Spleen (tissue), 11 donors: ENCODE data around the gene SCN9A. TPM values are rescaled to one million over a fixed set of nuclear protein-coding genes. Genes with fewer than 3 reads are reported as not detected.

ENCODE experiments used
- DNase-seq: peaks from one replicate; pipeline ENCODE4 v3.0.0-alpha.2; 2020
- H3K27ac ChIP-seq, 8 donors: fragments of 200-600 bp; sonication (generic) in 7 of 8; 1 replicate in 4 of 8; 2 replicates in 4 of 8; pipeline versions ENCODE4 v1.5.0 to v1.8.0; 2016 to 2021; ENCODE audit warnings: inconsistent platforms in 4 of 8, mild to moderate bottlenecking in 4 of 8, moderate library complexity in 1 of 8
- H3K27me3 ChIP-seq, 7 donors: fragments of 200-600 bp; sonication (generic) in 6 of 7; replicated peaks in 1 of 7; 1 replicate in 4 of 7; 2 replicates in 3 of 7; pipeline versions ENCODE4 v1.5.0 to v1.8.0; 2016 to 2021; ENCODE audit warnings: inconsistent platforms in 3 of 7, mild to moderate bottlenecking in 1 of 7
- H3K36me3 ChIP-seq, 6 donors: fragments of 200-600 bp; sonication (generic) in 5 of 6; 1 replicate in 4 of 6; 2 replicates in 2 of 6; pipeline versions ENCODE4 v1.5.0 to v1.8.0; 2016 to 2021; ENCODE audit warnings: inconsistent platforms in 2 of 6
- H3K4me1 ChIP-seq, 6 donors: fragments of 200-600 bp; sonication (generic) in 5 of 6; 1 replicate in 3 of 6; 2 replicates in 3 of 6; pipeline versions ENCODE4 v1.5.0 to v1.8.0; 2016 to 2021; ENCODE audit warnings: inconsistent platforms in 3 of 6
- H3K4me3 ChIP-seq, 8 donors: fragments of 200-600 bp; sonication (generic) in 7 of 8; 1 replicate in 4 of 8; 2 replicates in 4 of 8; pipeline versions ENCODE4 v1.5.0 to v1.8.0; 2016 to 2021; ENCODE audit warnings: inconsistent platforms in 4 of 8, mild to moderate bottlenecking in 4 of 8, moderate library complexity in 2 of 8
- H3K9me3 ChIP-seq, 8 donors: fragments of 200-600 bp; sonication (generic) in 7 of 8; 1 replicate in 4 of 8; 2 replicates in 4 of 8; pipeline versions ENCODE4 v1.5.0 to v1.8.0; 2016 to 2021; ENCODE audit warnings: inconsistent platforms in 4 of 8
- POLR2A ChIP-seq, 3 donors: fragments of 450-650 bp; IDR thresholded peaks; one replicate each; pipeline ENCODE4 v1.5.1; 2017; ENCODE audit warnings: antibody characterized with exemption in 3 of 3, mild to moderate bottlenecking in 1 of 3
- POLR2AphosphoS5 ChIP-seq, 3 donors: sonication (generic); formaldehyde crosslinking; IDR thresholded peaks; one replicate each; pipeline ENCODE4 v1.5.1; 2017; ENCODE audit warnings: antibody characterized with exemption in 3 of 3
- WGBS, 5 donors: extraction: QIAGEN DNeasy Blood & Tissue Kit in 3 of 5; methylation state at CpG; one replicate each; pipeline versions ENCODE4 v1.1.5 to v1.1.7; 2013 to 2018; 5-methylcytosine and 5-hydroxymethylcytosine counted together
- intact Hi-C: fragments of 100-400 bp; cut with DNase I; formaldehyde crosslinking; loops from one replicate; pipeline ENCODE4 v1.15.0; 2023; ENCODE audit warnings: low total_unique reads
- polyA plus RNA-seq, 3 donors: library from polyadenylated mRNA; stranded (reverse); fragments of 200-250 nt; gene quantifications; one replicate each; pipeline ENCODE4 v1.2.1, GENCODE V29; 2013
- total RNA-seq, 7 donors: library from RNA; depleted of rRNA in 3 of 7; stranded (reverse); fragments of >200 nt in 3 of 7; fragmentation: NEBNext Ultra II Directional in 4 of 7; extraction: Animal tissue kit (Norgen Biotek cat#: 25700) in 4 of 7; gene quantifications; one replicate each; pipeline versions ENCODE4 v1.1.0 to v1.2.1, GENCODE V29; 2016 to 2021
- TF ChIP-seq, protein P1 (sequence below), 11 experiments: fragments of 200-600 bp in 7 of 11; fragments of 450-650 bp in 4 of 11; sonication (generic) in 4 of 11; IDR thresholded peaks in 8 of 11; conservative IDR thresholded peaks in 3 of 11; 1 replicate in 7 of 11; 2 replicates in 4 of 11; pipeline versions ENCODE4 v1.4.0 to v1.8.0; 2016 to 2021; ENCODE audit warnings: antibody characterized with exemption in 11 of 11, inconsistent platforms in 4 of 11, mild to moderate bottlenecking in 1 of 11
- donor health status: healthy with polysubstance abuse.
- donor health status: DM: no; HTN: no; CAD: no; lungs with moderate emphysema.
- donor health status: DM: no; HTN: no; CAD: no.
- donor health status: Bipolar disorder and iron deficiency.
- donor health status: healthy.
- donor health status: DM: no; HTN: no; CAD: no.
- donor health status: DM: yes; HTN: yes; CAD: no.

SCN9A gene
- total and polyA plus RNA-seq, 10 donors = 0.76 to 27.9 (median 17.3) TPM

DNA sequence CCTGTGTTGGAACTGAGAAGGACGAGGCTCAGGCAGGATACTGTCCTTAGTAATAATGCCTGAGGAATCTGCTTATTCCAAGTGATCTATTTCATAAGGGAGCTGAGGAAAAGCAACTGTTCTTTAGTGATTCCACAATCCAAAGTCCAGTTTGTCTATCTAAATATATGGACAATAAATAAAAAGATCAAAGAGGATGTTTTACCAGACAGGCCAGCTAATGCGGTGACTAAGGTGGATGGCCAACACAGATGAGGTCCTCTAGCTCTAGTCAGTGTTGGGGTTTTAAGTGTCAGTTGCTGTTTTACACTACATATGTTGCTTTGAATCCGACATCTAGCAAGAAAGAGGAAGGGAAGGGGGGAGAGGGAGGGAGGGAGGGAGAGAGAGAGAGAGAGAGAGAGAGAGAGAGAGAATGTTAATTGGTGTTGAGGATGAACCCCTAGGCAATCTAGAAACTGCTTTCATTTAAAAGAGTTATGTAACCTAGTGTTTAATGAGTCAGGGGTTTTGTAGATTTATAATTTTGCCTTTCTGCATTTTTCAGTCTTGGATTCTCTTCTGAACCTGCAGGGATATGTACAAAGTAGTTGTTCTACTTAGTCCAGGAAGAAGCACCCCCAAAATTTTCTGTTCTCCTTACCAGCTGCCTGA is 220.9 kb downstream of the SCN9A start:
- H3K4me1 ChIP-seq = no peaks in the 10 kb centered on the region
- H3K27me3 ChIP-seq = no peaks in the 10 kb centered on the region
- no peak overlapping the region for H3K27ac ChIP-seq
- no peaks in the 10 kb centered on the region for H3K9me3 ChIP-seq
- no peak for DNase-seq
- no peaks in the 10 kb centered on the region for H3K36me3 ChIP-seq
- no peak overlapping the region for H3K4me3 ChIP-seq
- TF ChIP-seq POLR2AphosphoS5 (IDR thresholded peaks at IDR 0.05) = no peak
- TF ChIP-seq, protein P1, sequence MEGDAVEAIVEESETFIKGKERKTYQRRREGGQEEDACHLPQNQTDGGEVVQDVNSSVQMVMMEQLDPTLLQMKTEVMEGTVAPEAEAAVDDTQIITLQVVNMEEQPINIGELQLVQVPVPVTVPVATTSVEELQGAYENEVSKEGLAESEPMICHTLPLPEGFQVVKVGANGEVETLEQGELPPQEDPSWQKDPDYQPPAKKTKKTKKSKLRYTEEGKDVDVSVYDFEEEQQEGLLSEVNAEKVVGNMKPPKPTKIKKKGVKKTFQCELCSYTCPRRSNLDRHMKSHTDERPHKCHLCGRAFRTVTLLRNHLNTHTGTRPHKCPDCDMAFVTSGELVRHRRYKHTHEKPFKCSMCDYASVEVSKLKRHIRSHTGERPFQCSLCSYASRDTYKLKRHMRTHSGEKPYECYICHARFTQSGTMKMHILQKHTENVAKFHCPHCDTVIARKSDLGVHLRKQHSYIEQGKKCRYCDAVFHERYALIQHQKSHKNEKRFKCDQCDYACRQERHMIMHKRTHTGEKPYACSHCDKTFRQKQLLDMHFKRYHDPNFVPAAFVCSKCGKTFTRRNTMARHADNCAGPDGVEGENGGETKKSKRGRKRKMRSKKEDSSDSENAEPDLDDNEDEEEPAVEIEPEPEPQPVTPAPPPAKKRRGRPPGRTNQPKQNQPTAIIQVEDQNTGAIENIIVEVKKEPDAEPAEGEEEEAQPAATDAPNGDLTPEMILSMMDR (IDR thresholded peaks at IDR 0.05 in 8 of 11, conservative IDR thresholded peaks at IDR 0.05 in 3 of 11) = no peak
- TF ChIP-seq POLR2A (IDR thresholded peaks at IDR 0.05) = no peak
- intact Hi-C loops = no loop called here
- 36 to 59% (median 54%) methylated on average over 3 of the region's 3 CpGs for WGBS, 5 donors

DNA sequence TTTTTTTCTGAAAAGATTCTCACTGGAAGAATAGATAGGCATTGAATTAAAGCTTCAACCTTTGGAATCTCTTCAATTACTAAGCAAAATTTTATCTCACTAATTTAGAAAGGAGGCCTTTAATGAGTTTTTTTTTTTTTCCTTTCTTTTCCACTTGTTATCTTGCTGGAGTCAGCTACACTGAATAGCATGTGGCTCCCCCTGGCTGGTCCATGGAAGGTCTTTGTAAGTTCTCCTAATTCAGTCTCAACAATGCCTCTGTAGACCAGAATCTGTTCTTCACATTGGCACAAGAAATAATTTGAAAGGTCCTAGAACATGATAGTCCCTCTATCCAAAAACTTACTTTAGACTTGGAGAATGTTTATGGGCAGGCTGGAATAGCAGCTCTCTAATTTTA is 223.7 kb downstream of the SCN9A start:
- no peaks in the 10 kb centered on the region for H3K9me3 ChIP-seq
- TF ChIP-seq POLR2AphosphoS5 (IDR thresholded peaks at IDR 0.05) (no peak), POLR2A (IDR thresholded peaks at IDR 0.05) (no peak)
- TF ChIP-seq, protein P1 (IDR thresholded peaks at IDR 0.05 in 8 of 11, conservative IDR thresholded peaks at IDR 0.05 in 3 of 11) = no peak
- intact Hi-C loops = no loop called here
- no peaks in the 10 kb centered on the region for H3K4me1 ChIP-seq
- no peaks in the 10 kb centered on the region for H3K27me3 ChIP-seq
- H3K36me3 ChIP-seq = no peaks in the 10 kb centered on the region
- H3K27ac ChIP-seq = no peak overlapping the region
- no peak for DNase-seq
- H3K4me3 ChIP-seq = no peak overlapping the region

DNA sequence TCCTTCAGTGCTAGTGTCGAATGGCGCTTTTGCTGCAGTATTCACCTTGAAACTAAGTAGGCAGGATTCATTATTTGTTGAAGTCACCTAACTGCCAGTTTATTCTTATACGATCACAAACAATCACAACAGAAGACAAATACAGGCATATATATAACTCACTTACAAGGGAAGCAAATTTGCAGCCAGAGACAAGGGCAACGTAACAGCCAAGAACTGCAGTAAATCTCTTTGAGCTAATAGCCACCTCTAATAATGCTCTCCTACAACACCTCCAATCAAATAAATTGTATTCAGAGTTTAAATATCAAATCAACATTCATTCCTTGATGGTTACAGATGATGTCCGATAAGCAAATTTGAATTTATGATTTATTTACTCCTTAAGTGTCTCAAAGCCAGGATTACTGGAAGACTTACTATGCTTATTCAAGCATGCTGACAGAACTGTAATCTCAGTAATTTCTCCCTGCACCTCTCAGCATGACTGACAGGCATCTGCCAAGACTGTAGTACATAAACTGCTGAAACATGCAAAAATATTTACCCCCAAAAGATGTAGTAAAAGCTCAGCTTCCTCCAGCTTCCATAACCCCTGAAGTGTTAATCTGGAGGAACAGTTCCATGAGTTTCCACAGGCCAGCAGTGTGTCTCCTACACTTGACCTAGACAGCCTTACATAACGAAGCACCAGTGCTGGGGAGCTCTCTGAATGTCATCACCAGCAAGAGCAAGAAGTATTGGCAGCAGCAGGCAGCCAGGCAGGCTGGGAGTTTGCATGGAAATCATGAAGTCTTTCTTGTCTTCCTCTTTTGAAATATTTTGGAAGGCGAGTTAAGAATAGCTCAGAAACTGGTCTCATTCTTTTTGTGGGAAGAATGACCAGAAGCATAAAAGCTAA is 227.0 kb downstream of the SCN9A start:
- TF ChIP-seq POLR2A (IDR thresholded peaks at IDR 0.05) = no peak
- TF ChIP-seq, protein P1 (IDR thresholded peaks at IDR 0.05 in 8 of 11, conservative IDR thresholded peaks at IDR 0.05 in 3 of 11) = no peak
- no peak for TF ChIP-seq POLR2AphosphoS5 (IDR thresholded peaks at IDR 0.05)
- no peaks in the 10 kb centered on the region for H3K36me3 ChIP-seq
- 68 to 77% (median 69%) methylated on average over 7 of the region's 7 CpGs for WGBS, 5 donors
- H3K9me3 ChIP-seq = no peaks in the 10 kb centered on the region
- H3K27me3 ChIP-seq = no peaks in the 10 kb centered on the region
- intact Hi-C loops = no loop called here
- H3K27ac ChIP-seq = no peak overlapping the region
- no peak for DNase-seq
- H3K4me1 ChIP-seq = no peaks in the 10 kb centered on the region
- H3K4me3 ChIP-seq = no peak overlapping the region

DNA sequence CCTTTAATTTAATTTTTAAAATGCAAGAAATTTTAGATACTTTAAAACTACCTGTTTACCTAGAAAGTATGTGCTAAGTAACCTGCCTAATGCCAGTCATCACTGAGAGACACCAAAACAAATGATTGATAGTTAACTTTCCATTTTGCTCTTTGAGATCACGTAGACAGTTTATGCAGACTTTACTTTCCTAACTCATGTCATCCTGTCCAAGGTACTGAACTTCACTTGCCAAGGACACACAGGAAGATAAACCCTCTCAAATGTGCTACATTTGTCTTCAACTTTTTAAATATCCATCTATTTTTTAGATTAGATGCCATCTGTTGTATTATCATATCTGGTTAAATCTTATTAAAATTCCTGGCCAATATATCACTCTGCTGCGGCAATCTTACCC is 227.9 kb downstream of the SCN9A start:
- no peaks in the 10 kb centered on the region for H3K27me3 ChIP-seq

More for the DNA sequence above, 227.9 kb downstream of the SCN9A start:
- Histone ChIP-seq H3K27ac (no peak overlapping the region), H3K4me1 (no peaks in the 10 kb centered on the region), H3K36me3 (no peaks in the 10 kb centered on the region), H3K9me3 (no peaks in the 10 kb centered on the region), H3K4me3 (no peak overlapping the region)
- TF ChIP-seq POLR2A (IDR thresholded peaks at IDR 0.05) = no peak
- TF ChIP-seq, protein P1 (IDR thresholded peaks at IDR 0.05 in 8 of 11, conservative IDR thresholded peaks at IDR 0.05 in 3 of 11) = no peak
- TF ChIP-seq POLR2AphosphoS5 (IDR thresholded peaks at IDR 0.05) = no peak
- intact Hi-C loops = no loop called here
- no peak for DNase-seq
- WGBS, 5 donors = 73 to 88% (median 85%) methylated on average over 2 of the region's 2 CpGs
